Measurements from ENCODE around the gene CELF4. TPM values are rescaled to one million over a fixed set of nuclear protein-coding genes. Genes with fewer than 3 reads are reported as not detected.

CELF4 gene
- total and polyA plus RNA-seq, 2 donors (not counting 3 experiments of a cell fraction or from before 2014, with no cell fraction given): not detected

- Histone ChIP-seq H3K9me1 (replicated peaks; ENCODE audit: control insufficient read depth, extremely low read depth, insufficient read depth, low read length) (no peaks in the 10 kb centered on the region), H3K4me1 (ENCODE audit: control insufficient read depth, extremely low read depth, insufficient read depth, low read length) (no peaks in the 10 kb centered on the region), H3K4me2 (ENCODE audit: insufficient read depth, low read length) (no peak overlapping the region), H3K27me3 (ENCODE audit: control insufficient read depth in 2 of 2, insufficient read depth in 2 of 2, low read length in 2 of 2) (no peaks in the 10 kb centered on the region), H3K9ac (replicated peaks; ENCODE audit: extremely low read depth, insufficient read depth, low read length) (no peak overlapping the region), H3K9me3 (replicated peaks; ENCODE audit: control insufficient read depth, insufficient read depth, low read length) (no peaks in the 10 kb centered on the region), H3K79me2 (ENCODE audit: control insufficient read depth, insufficient read depth, low read length) (no peaks in the 10 kb centered on the region), H4K20me1 (replicated peaks; ENCODE audit: control insufficient read depth, extremely low read depth, insufficient read depth, low read length) (no peaks in the 10 kb centered on the region), H3K36me3 (ENCODE audit: control insufficient read depth in 2 of 2, extremely low read depth in 1 of 2, insufficient read depth in 2 of 2, low read length in 2 of 2) (no peaks in the 10 kb centered on the region), H3K4me3 (replicated peaks in 1 of 3; ENCODE audit: insufficient read depth in 1 of 3, low read depth in 1 of 3, low read length in 3 of 3) (no peak overlapping the region), H3K27ac (ENCODE audit: insufficient read depth, low read depth, low read length) (no peak overlapping the region), H2AFZ (ENCODE audit: low read depth, low read length) (no peak overlapping the region)
- DNase-seq (ENCODE audit: low read depth, low spot score): no peak
- BruUV-seq (replicated peaks): no TSS peak
- intact Hi-C loops (cut with micrococcal nuclease) (no loop called here), dilution Hi-C loops (cut with MboI; ENCODE audit: extremely low pct_ligation_motif_present, low sequenced_read_pairs) (no loop called here)
- TF ChIP-seq POLR2AphosphoS5 (IDR thresholded peaks at IDR 0.05; ENCODE audit: insufficient read depth, low read depth, low read length): no peak
- no peak for TF ChIP-seq EZH2 (IDR thresholded peaks at IDR 0.05; ENCODE audit: borderline replicate concordance, low read depth, low read length, severe bottlenecking)
- no peak for TF ChIP-seq MYC (IDR thresholded peaks at IDR 0.05; ENCODE audit: low read depth, low read length)
- ChIA-PET CTCF (interaction anchor here (1.4 to 3.6 kb wide), 2 partner anchors 156 to 441 kb away, joined by 3 to 37 read pairs; no protein-coding TSS in a partner anchor), POLR2A (no interaction called here)
- no peak for FAIRE-seq
Measured at GRCh38 chr18:37383036-37383785, 182.4 kb downstream of the CELF4 start.

GRCh38 chr18:37381554-37381953 lies 184.0 kb downstream of the CELF4 start:
- ChIA-PET POLR2A (no interaction called here), CTCF (no interaction called here)
- no peak for FAIRE-seq

More at GRCh38 chr18:37381554-37381953, 184.0 kb downstream of the CELF4 start:
- dilution Hi-C loops (cut with MboI; ENCODE audit: extremely low pct_ligation_motif_present, low sequenced_read_pairs): no loop called here
- Histone ChIP-seq H2AFZ (ENCODE audit: low read depth, low read length) (no peak overlapping the region), H3K36me3 (ENCODE audit: control insufficient read depth in 2 of 2, extremely low read depth in 1 of 2, insufficient read depth in 2 of 2, low read length in 2 of 2) (no peaks in the 10 kb centered on the region), H3K9ac (replicated peaks; ENCODE audit: extremely low read depth, insufficient read depth, low read length) (no peak overlapping the region), H4K20me1 (replicated peaks; ENCODE audit: control insufficient read depth, extremely low read depth, insufficient read depth, low read length) (no peaks in the 10 kb centered on the region), H3K9me1 (replicated peaks; ENCODE audit: control insufficient read depth, extremely low read depth, insufficient read depth, low read length) (no peaks in the 10 kb centered on the region), H3K27ac (ENCODE audit: insufficient read depth, low read depth, low read length) (no peak overlapping the region), H3K4me1 (ENCODE audit: control insufficient read depth, extremely low read depth, insufficient read depth, low read length) (no peaks in the 10 kb centered on the region), H3K4me2 (ENCODE audit: insufficient read depth, low read length) (no peak overlapping the region), H3K27me3 (ENCODE audit: control insufficient read depth in 2 of 2, insufficient read depth in 2 of 2, low read length in 2 of 2) (no peaks in the 10 kb centered on the region), H3K79me2 (ENCODE audit: control insufficient read depth, insufficient read depth, low read length) (no peaks in the 10 kb centered on the region), H3K4me3 (replicated peaks in 1 of 3; ENCODE audit: insufficient read depth in 1 of 3, low read depth in 1 of 3, low read length in 3 of 3) (no peak overlapping the region), H3K9me3 (replicated peaks; ENCODE audit: control insufficient read depth, insufficient read depth, low read length) (no peaks in the 10 kb centered on the region)
- no TSS peak for BruUV-seq (replicated peaks)
- no peak for TF ChIP-seq MYC (IDR thresholded peaks at IDR 0.05; ENCODE audit: low read depth, low read length)
- TF ChIP-seq GATA2 (IDR thresholded peaks at IDR 0.05; ENCODE audit: insufficient read depth, insufficient read length, low read depth, low read length): no peak
- no peak for TF ChIP-seq JUN (IDR thresholded peaks at IDR 0.05; ENCODE audit: borderline replicate concordance, insufficient read depth, insufficient read length, low read depth)
- TF ChIP-seq CTCF (IDR thresholded peaks at IDR 0.05; ENCODE audit: extremely low read depth in 1 of 2, insufficient read depth in 1 of 2, low read depth in 1 of 2, low read length in 2 of 2): no peak
- no peak for TF ChIP-seq MAX (IDR thresholded peaks at IDR 0.05; ENCODE audit: insufficient read depth, insufficient read length)
- no peak for TF ChIP-seq FOS (IDR thresholded peaks at IDR 0.05; ENCODE audit: borderline replicate concordance, insufficient read depth, low read length)
- TF ChIP-seq EZH2 (IDR thresholded peaks at IDR 0.05; ENCODE audit: borderline replicate concordance, low read depth, low read length, severe bottlenecking): no peak
- TF ChIP-seq POLR2A (IDR thresholded peaks at IDR 0.05; ENCODE audit: low read depth, low read length): no peak
- TF ChIP-seq POLR2AphosphoS5 (IDR thresholded peaks at IDR 0.05; ENCODE audit: insufficient read depth, low read depth, low read length): no peak
- intact Hi-C loops (cut with micrococcal nuclease): no loop called here
- DNase-seq (ENCODE audit: low read depth, low spot score): no peak
